OCI-LY7 (cell line): ENCODE measurements around the gene AKAP3.

Source experiments
- EZH2phosphoT487 ChIP-seq: fragments of 200-600 bp; sonication (generic); IDR thresholded peaks from 2 replicates; pipeline ENCODE4 v1.6.1; 2018; ENCODE audit warnings: low read depth, borderline replicate concordance, mild to moderate bottlenecking, mixed run types, antibody characterized with exemption, low read length, moderate library complexity, mixed read lengths
- TF ChIP-seq, protein P1 (sequence below): fragments of 200-600 bp; sonication (generic); conservative IDR thresholded peaks from 2 replicates; pipeline ENCODE4 v1.5.1; 2014; ENCODE audit warnings: mild to moderate bottlenecking, antibody characterized with exemption, low read length, moderate library complexity, mixed read lengths

- TF ChIP-seq, protein P1, sequence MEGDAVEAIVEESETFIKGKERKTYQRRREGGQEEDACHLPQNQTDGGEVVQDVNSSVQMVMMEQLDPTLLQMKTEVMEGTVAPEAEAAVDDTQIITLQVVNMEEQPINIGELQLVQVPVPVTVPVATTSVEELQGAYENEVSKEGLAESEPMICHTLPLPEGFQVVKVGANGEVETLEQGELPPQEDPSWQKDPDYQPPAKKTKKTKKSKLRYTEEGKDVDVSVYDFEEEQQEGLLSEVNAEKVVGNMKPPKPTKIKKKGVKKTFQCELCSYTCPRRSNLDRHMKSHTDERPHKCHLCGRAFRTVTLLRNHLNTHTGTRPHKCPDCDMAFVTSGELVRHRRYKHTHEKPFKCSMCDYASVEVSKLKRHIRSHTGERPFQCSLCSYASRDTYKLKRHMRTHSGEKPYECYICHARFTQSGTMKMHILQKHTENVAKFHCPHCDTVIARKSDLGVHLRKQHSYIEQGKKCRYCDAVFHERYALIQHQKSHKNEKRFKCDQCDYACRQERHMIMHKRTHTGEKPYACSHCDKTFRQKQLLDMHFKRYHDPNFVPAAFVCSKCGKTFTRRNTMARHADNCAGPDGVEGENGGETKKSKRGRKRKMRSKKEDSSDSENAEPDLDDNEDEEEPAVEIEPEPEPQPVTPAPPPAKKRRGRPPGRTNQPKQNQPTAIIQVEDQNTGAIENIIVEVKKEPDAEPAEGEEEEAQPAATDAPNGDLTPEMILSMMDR: no peak
- TF ChIP-seq EZH2phosphoT487: no peak
Measured at GRCh38 chr12:4609071-4609470, 39.8 kb downstream of the AKAP3 start.
